Measurements from ENCODE around the gene AKNA. TPM values are rescaled to one million over a fixed set of nuclear protein-coding genes. Genes with fewer than 3 reads are reported as not detected.

Gene AKNA
- total and polyA plus RNA-seq, 3 experiments from 2014 or later: 45.6 to 126 (median 126) TPM

DNA sequence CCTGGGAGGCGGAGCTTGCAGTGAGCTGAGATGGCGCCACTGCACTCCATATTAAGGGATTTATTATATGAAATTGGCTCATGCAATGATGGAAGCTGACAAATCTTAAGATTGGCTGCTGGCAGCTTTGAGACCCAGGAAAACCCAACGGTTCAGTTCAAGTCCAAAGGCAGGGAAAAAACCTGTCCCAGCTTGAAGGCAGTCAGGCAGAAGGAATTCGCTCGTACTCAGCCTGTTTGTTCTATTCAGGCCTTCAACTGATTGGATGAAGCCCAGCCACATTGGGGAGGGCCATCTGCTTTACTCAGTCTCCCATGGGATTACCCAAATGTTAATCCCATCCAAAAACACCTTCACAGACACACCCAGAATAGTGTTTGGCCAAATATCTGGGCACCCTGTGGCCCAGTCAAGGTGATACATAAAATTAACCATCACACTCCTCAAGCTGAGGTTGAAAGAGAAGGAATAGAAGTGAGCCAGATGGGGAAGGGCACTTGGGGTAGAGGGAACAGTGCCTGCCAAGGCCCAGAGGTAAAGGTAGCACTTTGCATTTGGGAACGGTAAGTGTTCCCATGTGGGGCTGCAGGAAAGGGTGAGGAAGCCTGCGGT is 73.4 kb downstream of the AKNA start:
- H3K4me1 ChIP-seq (ENCODE audit: insufficient read depth, low read length): no peaks in the 10 kb centered on the region
- POLR2A ChIA-PET: no interaction called here
- H3K27ac Mint-ChIP-seq: peak overlapping the region in 1 of 8 donors; percentile 76
- no peak for DNase-seq
- peaks cover 6 to 22% of the 10 kb centered on the region in 2 donors for H3K27me3 Mint-ChIP-seq
- H3K36me3 ChIP-seq (ENCODE audit: insufficient read depth, low read length): no peaks in the 10 kb centered on the region
- H3K27me3 ChIP-seq (ENCODE audit: insufficient read depth, low read length, poor library complexity, severe bottlenecking): no peaks in the 10 kb centered on the region
- CTCF ChIA-PET: no interaction called here
- H3K4me3 Mint-ChIP-seq: no peak overlapping the region
- H3K4me1 Mint-ChIP-seq: no peaks in the 10 kb centered on the region
- no peak overlapping the region for H3K27ac ChIP-seq (ENCODE audit: low read depth, low read length)
- no peaks in the 10 kb centered on the region for H3K9me3 ChIP-seq (ENCODE audit: low read length)
- no peaks in the 10 kb centered on the region for H3K36me3 Mint-ChIP-seq
- H3K4me3 ChIP-seq (ENCODE audit: low read length): no peak overlapping the region
- no peaks in the 10 kb centered on the region for H3K9me3 Mint-ChIP-seq

GRCh38 chr9:114313186-114313585 is 74.6 kb downstream of the AKNA start:
- DNase-seq: no peak
- Histone ChIP-seq H3K27me3 (ENCODE audit: insufficient read depth, low read length, poor library complexity, severe bottlenecking) (no peaks in the 10 kb centered on the region), H3K4me3 (ENCODE audit: low read length) (no peak overlapping the region), H3K36me3 (ENCODE audit: insufficient read depth, low read length) (no peaks in the 10 kb centered on the region), H3K27ac (ENCODE audit: low read depth, low read length) (no peak overlapping the region), H3K9me3 (ENCODE audit: low read length) (no peaks in the 10 kb centered on the region), H3K4me1 (ENCODE audit: insufficient read depth, low read length) (no peaks in the 10 kb centered on the region)
- no peaks in the 10 kb centered on the region for H3K9me3 Mint-ChIP-seq
- no peak overlapping the region for H3K4me3 Mint-ChIP-seq
- CTCF ChIA-PET: no interaction called here
- POLR2A ChIA-PET: no interaction called here
- H3K36me3 Mint-ChIP-seq: no peaks in the 10 kb centered on the region
- no peaks in the 10 kb centered on the region for H3K4me1 Mint-ChIP-seq
- H3K27me3 Mint-ChIP-seq: peaks cover 0 to 15% of the 10 kb centered on the region in 2 donors
- H3K27ac Mint-ChIP-seq: no peak overlapping the region

DNA sequence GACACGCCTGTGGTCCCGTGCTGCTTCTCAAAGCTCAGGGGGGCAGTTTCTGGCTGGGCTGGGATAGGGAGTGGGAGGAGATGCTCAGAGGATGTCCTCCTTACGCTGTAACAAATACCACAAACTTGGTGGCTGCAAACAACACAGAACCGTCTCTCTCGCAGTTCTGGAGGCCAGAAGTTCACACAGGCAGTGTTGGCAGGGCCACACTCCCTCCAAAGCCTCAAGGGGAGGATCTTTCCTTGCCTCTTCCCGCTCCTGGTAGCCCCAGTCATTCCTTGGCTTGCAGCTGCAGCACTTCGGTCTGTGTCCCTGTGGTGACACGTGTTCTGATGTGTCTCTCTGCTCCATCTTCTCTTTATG is 75.3 kb downstream of the AKNA start:
- H3K27me3 ChIP-seq (ENCODE audit: insufficient read depth, low read length, poor library complexity, severe bottlenecking): no peaks in the 10 kb centered on the region
- no peaks in the 10 kb centered on the region for H3K4me1 Mint-ChIP-seq
- no peak overlapping the region for H3K4me3 ChIP-seq (ENCODE audit: low read length)
- ChIA-PET POLR2A (no interaction called here), CTCF (no interaction called here)
- peaks cover 0 to 12% of the 10 kb centered on the region in 2 donors for H3K27me3 Mint-ChIP-seq
- no peaks in the 10 kb centered on the region for H3K9me3 ChIP-seq (ENCODE audit: low read length)
- peak in 1 of 5 donors; percentile 30 for DNase-seq
- no peaks in the 10 kb centered on the region for H3K9me3 Mint-ChIP-seq
- H3K27ac ChIP-seq (ENCODE audit: low read depth, low read length): no peak overlapping the region
- H3K27ac Mint-ChIP-seq: no peak overlapping the region
- H3K4me3 Mint-ChIP-seq: no peak overlapping the region
- no peaks in the 10 kb centered on the region for H3K4me1 ChIP-seq (ENCODE audit: insufficient read depth, low read length)
- no peaks in the 10 kb centered on the region for H3K36me3 Mint-ChIP-seq
- no peaks in the 10 kb centered on the region for H3K36me3 ChIP-seq (ENCODE audit: insufficient read depth, low read length)

DNA sequence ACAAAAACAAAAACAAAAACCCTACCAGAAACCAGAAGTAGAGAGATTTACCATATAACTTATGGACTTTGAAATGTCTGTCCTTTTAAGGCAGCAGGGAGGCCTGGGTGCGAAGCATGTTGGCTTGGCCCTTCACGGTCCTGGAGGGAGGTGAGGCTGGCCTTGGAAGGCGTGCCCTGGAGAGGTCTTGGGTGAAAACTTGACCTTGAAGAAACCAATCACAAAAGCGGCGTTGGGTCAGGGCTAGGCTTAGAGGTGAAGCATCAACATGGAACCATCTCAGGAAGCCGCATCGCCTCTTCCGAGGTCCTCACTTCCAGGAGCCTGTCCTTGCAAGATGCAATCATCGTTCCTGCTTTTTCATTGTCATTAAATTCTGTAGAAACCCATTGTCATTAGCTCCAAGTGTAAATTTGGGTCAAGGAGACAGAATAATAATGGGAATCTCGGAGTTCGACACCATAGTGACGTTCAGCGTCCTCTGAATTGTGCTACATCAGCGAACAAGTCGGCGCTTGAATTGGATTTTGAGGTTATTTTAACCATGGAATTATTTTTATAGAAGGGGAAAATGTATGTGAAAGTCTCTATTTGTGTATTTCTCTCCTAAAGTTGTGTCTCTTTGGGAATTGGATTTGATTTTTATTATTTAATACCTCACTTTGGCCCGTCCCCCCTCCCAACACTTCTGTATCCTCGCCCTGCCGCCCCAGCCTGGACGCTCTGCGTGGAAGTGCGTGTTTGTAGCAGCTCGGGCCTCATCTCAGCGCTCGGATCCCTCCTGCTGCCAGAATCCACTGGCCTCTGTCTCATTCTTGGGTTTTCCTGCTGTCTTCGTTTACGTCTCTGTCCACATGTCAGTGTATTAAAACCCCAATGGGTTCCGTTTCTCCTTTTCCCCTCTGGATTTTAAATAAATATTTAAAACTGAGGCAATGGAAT is 75.9 kb downstream of the AKNA start:
- H3K9me3 Mint-ChIP-seq: no peaks in the 10 kb centered on the region
- Histone ChIP-seq H3K27me3 (ENCODE audit: insufficient read depth, low read length, poor library complexity, severe bottlenecking) (no peaks in the 10 kb centered on the region), H3K4me3 (ENCODE audit: low read length) (no peak overlapping the region), H3K4me1 (ENCODE audit: insufficient read depth, low read length) (no peaks in the 10 kb centered on the region), H3K9me3 (ENCODE audit: low read length) (no peaks in the 10 kb centered on the region), H3K27ac (ENCODE audit: low read depth, low read length) (no peak overlapping the region), H3K36me3 (ENCODE audit: insufficient read depth, low read length) (no peaks in the 10 kb centered on the region)
- no peaks in the 10 kb centered on the region for H3K4me1 Mint-ChIP-seq
- no peak overlapping the region for H3K4me3 Mint-ChIP-seq
- no peak overlapping the region for H3K27ac Mint-ChIP-seq
- DNase-seq: peak in 1 of 5 donors; percentile 13
- H3K27me3 Mint-ChIP-seq: peaks cover 0 to 12% of the 10 kb centered on the region in 2 donors
- ChIA-PET POLR2A (no interaction called here), CTCF (no interaction called here)
- H3K36me3 Mint-ChIP-seq: no peaks in the 10 kb centered on the region

- H3K27me3 Mint-ChIP-seq: peaks cover 0 to 8% of the 10 kb centered on the region in 2 donors
- no peaks in the 10 kb centered on the region for H3K36me3 ChIP-seq (ENCODE audit: insufficient read depth, low read length)
- H3K4me1 Mint-ChIP-seq: peaks cover 0 to 5% (median 0%) of the 10 kb centered on the region in 3 donors
- H3K4me1 ChIP-seq (ENCODE audit: insufficient read depth, low read length): no peaks in the 10 kb centered on the region
- no peak overlapping the region for H3K27ac ChIP-seq (ENCODE audit: low read depth, low read length)
- H3K9me3 ChIP-seq (ENCODE audit: low read length): no peaks in the 10 kb centered on the region
- no peak overlapping the region for H3K4me3 ChIP-seq (ENCODE audit: low read length)
- no peak overlapping the region for H3K27ac Mint-ChIP-seq
- H3K9me3 Mint-ChIP-seq: no peaks in the 10 kb centered on the region
- H3K27me3 ChIP-seq (ENCODE audit: insufficient read depth, low read length, poor library complexity, severe bottlenecking): no peaks in the 10 kb centered on the region
- no peaks in the 10 kb centered on the region for H3K36me3 Mint-ChIP-seq
- peak in 1 of 5 donors; percentile 17 for DNase-seq
- POLR2A ChIA-PET: no interaction called here
- no peak overlapping the region for H3K4me3 Mint-ChIP-seq
- CTCF ChIA-PET: interaction anchor here (1.0 to 1.6 kb wide), 3 partner anchors 19 to 78 kb away, joined by 3 to 4 read pairs (median 3); partner anchors contain the start of gene AKNA
Observed at GRCh38 chr9:114310471-114311450, 77.0 kb downstream of the AKNA start.

GRCh38 chr9:114309096-114309495 is 78.7 kb downstream of the AKNA start:
- Mint-ChIP-seq H3K36me3 (no peaks in the 10 kb centered on the region), H3K4me3 (no peak overlapping the region), H3K27me3 (peaks cover 2 to 18% of the 10 kb centered on the region in 2 donors), H3K4me1 (peaks cover 0 to 11% (median 0%) of the 10 kb centered on the region in 3 donors), H3K27ac (no peak overlapping the region), H3K9me3 (no peaks in the 10 kb centered on the region)
- DNase-seq: no peak
- ChIA-PET CTCF (interaction anchor here (1.6 kb wide), 1 partner anchor 18 kb away, joined by 3 read pairs; no protein-coding TSS in a partner anchor), POLR2A (no interaction called here)
- Histone ChIP-seq H3K9me3 (ENCODE audit: low read length) (no peaks in the 10 kb centered on the region), H3K27ac (ENCODE audit: low read depth, low read length) (no peak overlapping the region), H3K4me1 (ENCODE audit: insufficient read depth, low read length) (no peaks in the 10 kb centered on the region), H3K36me3 (ENCODE audit: insufficient read depth, low read length) (no peaks in the 10 kb centered on the region), H3K4me3 (ENCODE audit: low read length) (no peak overlapping the region), H3K27me3 (ENCODE audit: insufficient read depth, low read length, poor library complexity, severe bottlenecking) (no peaks in the 10 kb centered on the region)

- Histone ChIP-seq H3K4me3 (ENCODE audit: low read length) (no peak overlapping the region), H3K9me3 (ENCODE audit: low read length) (no peaks in the 10 kb centered on the region), H3K4me1 (ENCODE audit: insufficient read depth, low read length) (no peaks in the 10 kb centered on the region), H3K36me3 (ENCODE audit: insufficient read depth, low read length) (no peaks in the 10 kb centered on the region), H3K27ac (ENCODE audit: low read depth, low read length) (no peak overlapping the region), H3K27me3 (ENCODE audit: insufficient read depth, low read length, poor library complexity, severe bottlenecking) (no peaks in the 10 kb centered on the region)
- Mint-ChIP-seq H3K27ac (no peak overlapping the region), H3K4me1 (peaks cover 0 to 11% (median 0%) of the 10 kb centered on the region in 3 donors), H3K27me3 (peaks cover 2 to 20% of the 10 kb centered on the region in 2 donors), H3K9me3 (no peaks in the 10 kb centered on the region), H3K4me3 (no peak overlapping the region), H3K36me3 (no peaks in the 10 kb centered on the region)
- CTCF ChIA-PET: interaction anchor here (1.6 kb wide), 1 partner anchor 17 kb away, joined by 3 read pairs; no protein-coding TSS in a partner anchor
- no peak for DNase-seq
- POLR2A ChIA-PET: no interaction called here
Observed at GRCh38 chr9:114308361-114308950, 79.3 kb downstream of the AKNA start.
